HepG2 (cell line): ENCODE data around the gene PLPPR2. TPM values are rescaled to one million over a fixed set of nuclear protein-coding genes. Genes with fewer than 3 reads are reported as not detected.

Experiments
- MEF2D ChIP-seq: sonication (generic); formaldehyde crosslinking; IDR thresholded peaks from 2 replicates; pipeline ENCODE4 v1.5.1; 2020; ENCODE audit warnings: mild to moderate bottlenecking, missing genetic modification reagents
- NFYC ChIP-seq: IDR thresholded peaks from 2 replicates; pipeline ENCODE4 v1.6.1; 2016; ENCODE audit warnings: missing genetic modification reagents, missing compliant biosample characterization
- PAXIP1 ChIP-seq: sonication (generic); formaldehyde crosslinking; conservative IDR thresholded peaks from 2 replicates; pipeline ENCODE4 v1.4.0; 2020; ENCODE audit warnings: mild to moderate bottlenecking, missing genetic modification reagents, moderate library complexity
- ZHX2 ChIP-seq, 2 experiments: sonication (generic) in 1 of 2; formaldehyde crosslinking in 1 of 2; IDR thresholded peaks; 2 replicates each; pipeline versions ENCODE4 v1.6.1 to v1.9.0; 2014 to 2022; ENCODE audit warnings: antibody characterized with exemption in 1 of 2, borderline replicate concordance in 1 of 2, inconsistent platforms in 1 of 2, low read depth in 1 of 2, missing genetic modification reagents in 1 of 2
- ZNF317 ChIP-seq: sonication (generic); formaldehyde crosslinking; IDR thresholded peaks from 2 replicates; pipeline ENCODE4 v1.5.0; 2020; ENCODE audit warnings: mild to moderate bottlenecking, missing genetic modification reagents
- ZNF350 ChIP-seq: sonication (generic); formaldehyde crosslinking; IDR thresholded peaks from 2 replicates; pipeline ENCODE4 v1.4.0; 2020; ENCODE audit warnings: mild to moderate bottlenecking, low read depth, missing genetic modification reagents, borderline replicate concordance
- ZNF407 ChIP-seq: sonication (generic); formaldehyde crosslinking; IDR thresholded peaks from one replicate; pipeline ENCODE4 v1.5.1; 2020; ENCODE audit warnings: mild to moderate bottlenecking, missing genetic modification reagents; ENCODE audit errors: not compliant biosample characterization
- ZNF883 ChIP-seq: sonication (generic); formaldehyde crosslinking; IDR thresholded peaks from 2 replicates; pipeline ENCODE4 v1.5.1; 2020; ENCODE audit warnings: mild to moderate bottlenecking, missing genetic modification reagents; ENCODE audit errors: not compliant biosample characterization
- polyA plus RNA-seq, 8 experiments: library from polyadenylated mRNA; depleted of rRNA in 3 of 8; stranded (reverse) in 7 of 8; unstranded in 1 of 8; fragments of >200 nt; fragmentation: Illumina TruSeq in 4 of 8; extraction: Trizol in 4 of 8; gene quantifications; 2 replicates each; pipeline versions ENCODE4 v1.2.1 to v1.2.3, GENCODE V29; 2011 to 2016; ENCODE audit warnings: low read depth in 4 of 8, missing spikeins in 1 of 8, mixed read lengths in 1 of 8; ENCODE audit not compliant: insufficient read depth in 1 of 8
- total RNA-seq, 5 experiments: library from RNA; depleted of rRNA; stranded (reverse); fragments of >200 nt; fragmentation: Illumina TruSeq; extraction: Trizol; gene quantifications; 2 replicates each; pipeline ENCODE4 v1.2.3, GENCODE V29; 2016; ENCODE audit warnings: low read depth in 1 of 5

The PLPPR2 gene
- total and polyA plus RNA-seq, 2 of the 13 experiments (the other 11 are each of a cell fraction or from before 2014, with no cell fraction given): 1.5 to 2.1 TPM

GRCh38 chr19:11382898-11383705, 27.9 kb downstream of the PLPPR2 start (continued):
- TF ChIP-seq ZHX2 (IDR thresholded peaks at IDR 0.05; ENCODE audit: low read depth) (no peak), ZHX2 (CRISPR knock-in tag; IDR thresholded peaks at IDR 0.05; ENCODE audit: borderline replicate concordance) (no peak), NFYC (CRISPR knock-in tag) (no peak), ZNF317 (CRISPR knock-in tag) (no peak), ZNF407 (no peak), MEF2D (CRISPR knock-in tag) (no peak; the same call in 1 of the 2 replicates), ZNF883 (no peak), PAXIP1 (CRISPR knock-in tag) (no peak), ZNF350 (CRISPR knock-in tag) (0 out of 2 replicates have a peak, but pooled peaks have one; percentile 69)
